Fibroblast of the aortic adventitia (primary cell): Measurements from ENCODE around the gene NFKBIB. TPM values are rescaled to one million over a fixed set of nuclear protein-coding genes. Genes with fewer than 3 reads are reported as not detected.
"Not testable (repeated sequence)": the region's sequence is repeated elsewhere in the genome, so short reads cannot be mapped to it uniquely, and the experiment has no call there.

Experiments used
- DNase-seq: peaks from one replicate; pipeline ENCODE4 v3.0.0-alpha.2; 2010; ENCODE audit warnings: low read depth
- H3K4me3 ChIP-seq: 2 replicates; pipeline ENCODE4 v1.5.1; 2011; ENCODE audit warnings: low read depth, mild to moderate bottlenecking, control low read depth, low read length, moderate library complexity
- CTCF ChIP-seq: IDR thresholded peaks from 2 replicates; pipeline ENCODE4 v1.5.1; 2011; ENCODE audit warnings: mild to moderate bottlenecking, low read length, control low read depth, inconsistent platforms; ENCODE audit not compliant: insufficient read depth
- total RNA-seq: library from RNA; depleted of rRNA; stranded (reverse); fragments of >200 nt; gene quantifications from 2 replicates; pipeline ENCODE4 v1.2.3, GENCODE V29; 2012; ENCODE audit warnings: low replicate concordance

Gene NFKBIB
- total RNA-seq, 1 donor, result 8.0 TPM

GRCh38 chr19:38931521-38931793, 31.7 kb downstream of the NFKBIB start:
- peak overlapping the region; percentile 73 for H3K4me3 ChIP-seq
- no peak for DNase-seq
- no peak for TF ChIP-seq CTCF

DNA sequence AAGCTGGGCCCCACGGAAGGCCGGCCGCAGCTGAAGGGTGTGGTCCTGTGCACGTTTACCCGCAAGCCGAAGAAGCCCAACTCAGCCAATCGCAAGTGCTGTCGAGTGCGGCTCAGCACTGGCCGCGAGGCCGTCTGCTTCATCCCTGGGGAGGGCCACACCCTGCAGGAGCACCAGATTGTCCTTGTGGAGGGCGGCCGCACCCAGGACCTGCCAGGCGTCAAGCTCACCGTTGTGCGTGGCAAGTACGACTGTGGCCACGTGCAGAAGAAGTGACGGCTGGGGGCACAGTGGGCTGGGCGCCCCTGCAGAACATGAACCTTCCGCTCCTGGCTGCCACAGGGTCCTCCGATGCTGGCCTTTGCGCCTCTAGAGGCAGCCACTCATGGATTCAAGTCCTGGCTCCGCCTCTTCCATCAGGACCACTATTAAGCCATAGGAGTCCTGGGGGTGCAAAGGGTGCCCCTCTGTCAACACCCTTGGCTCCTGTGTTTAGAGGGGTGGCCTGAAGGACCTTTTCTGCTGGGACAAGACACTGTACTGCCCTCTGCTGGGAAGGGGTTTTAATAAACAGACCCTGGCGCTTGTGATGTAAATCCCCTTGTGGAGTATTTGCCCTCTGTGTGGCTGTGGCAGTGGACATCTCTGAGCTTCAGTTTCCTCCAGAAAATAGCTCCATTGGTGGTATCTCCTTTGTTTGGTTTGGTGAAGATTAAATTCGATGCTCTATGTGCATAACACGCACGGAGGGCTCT, 32.8 kb downstream of the NFKBIB start:
- DNase-seq, result peak; percentile 44
- H3K4me3 ChIP-seq, result no peak overlapping the region
- peak; percentile 38 for TF ChIP-seq CTCF

GRCh38 chr19:38933544-38933943, 33.8 kb downstream of the NFKBIB start:
- no peak overlapping the region for H3K4me3 ChIP-seq
- DNase-seq, result no peak
- no peak for TF ChIP-seq CTCF

DNA sequence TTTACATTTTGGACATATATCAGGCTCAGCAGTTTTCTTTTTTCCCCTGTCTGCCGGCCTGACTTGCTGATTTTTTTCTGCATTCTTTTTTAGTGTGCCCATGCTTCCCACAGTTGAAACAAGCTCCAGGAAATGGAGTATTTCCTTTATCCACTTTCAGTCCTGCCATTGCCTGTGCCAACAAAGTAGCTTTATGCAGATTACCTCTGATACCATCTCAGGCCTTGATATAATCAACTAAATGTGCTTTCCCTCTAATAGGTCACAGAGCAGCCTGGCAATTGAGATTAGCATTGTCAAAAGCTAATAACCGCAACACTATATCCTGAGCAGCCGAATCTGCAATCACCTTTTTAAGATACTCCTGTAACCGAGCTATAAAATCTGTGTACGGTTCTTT, 40.2 kb downstream of the NFKBIB start:
- no peak for TF ChIP-seq CTCF
- DNase-seq, result no peak

GRCh38 chr19:38941466-38941865, 41.7 kb downstream of the NFKBIB start:
- DNase-seq, H3K4me3 ChIP-seq: not testable (repeated sequence)

More for the DNA sequence above, 40.2 kb downstream of the NFKBIB start:
- no peak overlapping the region for H3K4me3 ChIP-seq

DNA sequence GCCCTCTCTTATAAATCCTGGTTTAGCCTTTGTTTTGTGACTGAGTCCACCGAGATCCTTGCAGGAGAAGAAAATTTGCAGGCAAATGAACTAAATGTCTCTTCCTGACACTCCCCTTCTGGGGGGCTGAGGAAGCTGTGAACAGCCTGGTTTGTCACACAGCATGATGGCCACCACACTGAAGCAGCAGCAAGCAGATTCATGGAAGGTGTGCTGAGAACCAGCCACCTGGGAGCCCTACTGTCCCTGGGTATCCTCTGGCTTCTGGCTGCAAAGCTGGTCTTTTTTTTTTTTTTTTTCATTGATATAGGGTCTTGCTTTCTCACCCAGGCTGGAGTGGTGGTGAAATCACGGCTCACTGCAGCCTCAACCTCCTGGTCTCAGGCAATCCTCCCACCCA, 42.2 kb downstream of the NFKBIB start:
- DNase-seq, result no peak
- no peak for TF ChIP-seq CTCF
- H3K4me3 ChIP-seq, result no peak overlapping the region

- no peak for TF ChIP-seq CTCF
- DNase-seq, result no peak
- H3K4me3 ChIP-seq, result no peak overlapping the region
These were observed 42.9 kb downstream of the NFKBIB start for GRCh38 chr19:38942471-38943181.
